ENCODE results near the gene TM7SF2.

- TF ChIP-seq EP300 (IDR thresholded peaks at IDR 0.05) (no peak), POLR2AphosphoS5 (IDR thresholded peaks at IDR 0.05) (no peak), CTCF (IDR thresholded peaks at IDR 0.05) (peak; percentile 59 to 80 (median 64))
These were observed 33.5 kb upstream of the TM7SF2 start for GRCh38 chr11:65078151-65078550.

All from upper lobe of left lung (tissue), 4 donors.